K562 (cell line): ENCODE data around the gene CDR2L. TPM values are rescaled to one million over a fixed set of nuclear protein-coding genes. Genes with fewer than 3 reads are reported as not detected.

ENCODE experiments used
- C11orf30 ChIP-seq: fragments of 450-650 bp; IDR thresholded peaks from 2 replicates; pipeline ENCODE4 v1.6.1; 2016; ENCODE audit warnings: low read depth, mild to moderate bottlenecking
- ESRRB ChIP-seq: fragments of 250-450 bp; sonication (Bioruptor Pico); IDR thresholded peaks from 2 replicates; pipeline ENCODE4 v1.5.0; 2020; ENCODE audit warnings: mild to moderate bottlenecking, moderate library complexity, borderline replicate concordance
- GTF2B ChIP-seq: IDR thresholded peaks from 2 replicates; pipeline ENCODE4 v1.6.1; 2011; ENCODE audit not compliant: insufficient read length; ENCODE audit errors: extremely low read depth
- RAD51 ChIP-seq: fragments of 450-650 bp; IDR thresholded peaks from 2 replicates; pipeline ENCODE4 v1.7.1; 2016; ENCODE audit warnings: low read depth, mild to moderate bottlenecking, borderline replicate concordance
- ZNF124 ChIP-seq: sonication (generic); formaldehyde crosslinking; IDR thresholded peaks from 2 replicates; pipeline ENCODE4 v1.8.1; 2022; ENCODE audit warnings: missing genetic modification reagents
- polyA plus RNA-seq, 8 experiments: library from polyadenylated mRNA; depleted of rRNA in 4 of 8; stranded (reverse) in 5 of 8; unstranded in 3 of 8; fragments of >200 nt; fragmentation: Nextera tagmentation in 2 of 8; fragmentation: Illumina TruSeq in 1 of 8; extraction: Ambion mirVana in 2 of 8; extraction: Trizol in 1 of 8; gene quantifications; 2 replicates each; pipeline versions ENCODE4 v1.2.1 to v1.2.3, GENCODE V29; 2011 to 2014; ENCODE audit warnings: inconsistent platforms in 1 of 8, missing spikeins in 1 of 8
- total RNA-seq, 7 experiments: library from RNA; depleted of rRNA in 6 of 7; stranded (reverse); fragments of >200 nt in 6 of 7; fragmentation: Illumina TruSeq in 2 of 7; extraction: Trizol in 2 of 7; gene quantifications; 2 replicates each; pipeline versions ENCODE4 v1.2.1 to v1.2.3, GENCODE V29; 2011 to 2021; ENCODE audit warnings: low replicate concordance in 1 of 7
- TF ChIP-seq, protein P1 (sequence below): fragments of 200-600 bp; sonication (generic); IDR thresholded peaks from one replicate; pipeline ENCODE4 v1.6.1; 2012; ENCODE audit warnings: mild to moderate bottlenecking, low read depth, low read length, inconsistent platforms
- TF ChIP-seq, protein P2 (sequence below): fragments of 450-650 bp; IDR thresholded peaks from 2 replicates; pipeline ENCODE4 v1.6.1; 2017; ENCODE audit warnings: mild to moderate bottlenecking, moderate library complexity
- TF ChIP-seq, protein P3 (sequence below): sonication (generic); formaldehyde crosslinking; IDR thresholded peaks from 2 replicates; pipeline ENCODE4 v1.8.0; 2023; ENCODE audit warnings: mild to moderate bottlenecking, missing genetic modification reagents
- TF ChIP-seq, protein P4 (sequence below): sonication (generic); formaldehyde crosslinking; IDR thresholded peaks from 2 replicates; pipeline ENCODE4 v1.8.1; 2023; ENCODE audit warnings: mild to moderate bottlenecking, missing genetic modification reagents, moderate library complexity

CDR2L gene
- total and polyA plus RNA-seq, 9 of the 15 experiments (the other 6 are each of a cell fraction or from before 2014, with no cell fraction given), result 2.7 to 16.0 (median 7.3) TPM

DNA sequence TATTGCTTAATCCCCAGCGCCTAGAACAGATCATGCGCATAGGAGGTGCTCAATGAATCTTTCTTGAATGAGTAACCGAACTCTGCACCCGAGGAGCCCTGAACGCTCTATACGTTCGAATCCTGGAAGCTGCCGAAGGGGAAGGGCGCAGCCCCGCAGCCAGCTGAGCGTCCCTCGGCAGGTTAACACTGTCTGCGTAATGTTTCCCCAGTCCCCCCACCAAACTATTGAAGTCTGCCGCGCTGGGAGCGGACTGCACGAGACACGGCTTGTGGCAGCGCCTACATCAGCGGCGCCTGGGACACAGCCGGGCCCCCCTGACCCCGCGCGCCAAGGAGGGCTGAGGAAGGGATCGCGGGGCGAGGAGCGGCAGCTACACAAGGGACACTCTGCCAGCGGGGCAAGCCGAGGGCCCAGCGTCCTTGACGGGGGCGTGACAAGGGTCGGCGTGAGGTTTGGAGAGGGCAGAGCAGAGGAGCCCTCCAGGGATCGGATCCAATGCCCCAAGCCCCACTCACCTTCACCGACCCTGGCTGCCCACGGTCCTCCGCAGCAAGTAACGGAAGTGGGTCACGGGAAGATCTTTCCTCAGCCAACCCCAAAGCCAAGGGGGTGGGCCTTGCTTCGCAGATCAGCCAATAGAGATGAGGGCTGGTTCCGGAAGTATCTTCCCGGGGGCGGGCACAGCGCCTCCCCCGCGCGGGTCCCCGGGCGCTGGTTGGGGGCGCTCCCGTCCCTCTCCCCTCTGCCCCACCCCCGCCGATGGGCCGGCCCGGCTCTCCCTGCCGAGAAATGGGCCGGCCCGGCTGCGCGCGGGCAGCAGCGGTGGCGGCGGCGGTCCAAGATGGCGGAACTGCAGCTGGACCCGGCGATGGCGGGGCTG lies 59.2 kb downstream of the CDR2L start, which contains the start of the genes ATP5PD and KCTD2 (continued):
- TF ChIP-seq, protein P1, sequence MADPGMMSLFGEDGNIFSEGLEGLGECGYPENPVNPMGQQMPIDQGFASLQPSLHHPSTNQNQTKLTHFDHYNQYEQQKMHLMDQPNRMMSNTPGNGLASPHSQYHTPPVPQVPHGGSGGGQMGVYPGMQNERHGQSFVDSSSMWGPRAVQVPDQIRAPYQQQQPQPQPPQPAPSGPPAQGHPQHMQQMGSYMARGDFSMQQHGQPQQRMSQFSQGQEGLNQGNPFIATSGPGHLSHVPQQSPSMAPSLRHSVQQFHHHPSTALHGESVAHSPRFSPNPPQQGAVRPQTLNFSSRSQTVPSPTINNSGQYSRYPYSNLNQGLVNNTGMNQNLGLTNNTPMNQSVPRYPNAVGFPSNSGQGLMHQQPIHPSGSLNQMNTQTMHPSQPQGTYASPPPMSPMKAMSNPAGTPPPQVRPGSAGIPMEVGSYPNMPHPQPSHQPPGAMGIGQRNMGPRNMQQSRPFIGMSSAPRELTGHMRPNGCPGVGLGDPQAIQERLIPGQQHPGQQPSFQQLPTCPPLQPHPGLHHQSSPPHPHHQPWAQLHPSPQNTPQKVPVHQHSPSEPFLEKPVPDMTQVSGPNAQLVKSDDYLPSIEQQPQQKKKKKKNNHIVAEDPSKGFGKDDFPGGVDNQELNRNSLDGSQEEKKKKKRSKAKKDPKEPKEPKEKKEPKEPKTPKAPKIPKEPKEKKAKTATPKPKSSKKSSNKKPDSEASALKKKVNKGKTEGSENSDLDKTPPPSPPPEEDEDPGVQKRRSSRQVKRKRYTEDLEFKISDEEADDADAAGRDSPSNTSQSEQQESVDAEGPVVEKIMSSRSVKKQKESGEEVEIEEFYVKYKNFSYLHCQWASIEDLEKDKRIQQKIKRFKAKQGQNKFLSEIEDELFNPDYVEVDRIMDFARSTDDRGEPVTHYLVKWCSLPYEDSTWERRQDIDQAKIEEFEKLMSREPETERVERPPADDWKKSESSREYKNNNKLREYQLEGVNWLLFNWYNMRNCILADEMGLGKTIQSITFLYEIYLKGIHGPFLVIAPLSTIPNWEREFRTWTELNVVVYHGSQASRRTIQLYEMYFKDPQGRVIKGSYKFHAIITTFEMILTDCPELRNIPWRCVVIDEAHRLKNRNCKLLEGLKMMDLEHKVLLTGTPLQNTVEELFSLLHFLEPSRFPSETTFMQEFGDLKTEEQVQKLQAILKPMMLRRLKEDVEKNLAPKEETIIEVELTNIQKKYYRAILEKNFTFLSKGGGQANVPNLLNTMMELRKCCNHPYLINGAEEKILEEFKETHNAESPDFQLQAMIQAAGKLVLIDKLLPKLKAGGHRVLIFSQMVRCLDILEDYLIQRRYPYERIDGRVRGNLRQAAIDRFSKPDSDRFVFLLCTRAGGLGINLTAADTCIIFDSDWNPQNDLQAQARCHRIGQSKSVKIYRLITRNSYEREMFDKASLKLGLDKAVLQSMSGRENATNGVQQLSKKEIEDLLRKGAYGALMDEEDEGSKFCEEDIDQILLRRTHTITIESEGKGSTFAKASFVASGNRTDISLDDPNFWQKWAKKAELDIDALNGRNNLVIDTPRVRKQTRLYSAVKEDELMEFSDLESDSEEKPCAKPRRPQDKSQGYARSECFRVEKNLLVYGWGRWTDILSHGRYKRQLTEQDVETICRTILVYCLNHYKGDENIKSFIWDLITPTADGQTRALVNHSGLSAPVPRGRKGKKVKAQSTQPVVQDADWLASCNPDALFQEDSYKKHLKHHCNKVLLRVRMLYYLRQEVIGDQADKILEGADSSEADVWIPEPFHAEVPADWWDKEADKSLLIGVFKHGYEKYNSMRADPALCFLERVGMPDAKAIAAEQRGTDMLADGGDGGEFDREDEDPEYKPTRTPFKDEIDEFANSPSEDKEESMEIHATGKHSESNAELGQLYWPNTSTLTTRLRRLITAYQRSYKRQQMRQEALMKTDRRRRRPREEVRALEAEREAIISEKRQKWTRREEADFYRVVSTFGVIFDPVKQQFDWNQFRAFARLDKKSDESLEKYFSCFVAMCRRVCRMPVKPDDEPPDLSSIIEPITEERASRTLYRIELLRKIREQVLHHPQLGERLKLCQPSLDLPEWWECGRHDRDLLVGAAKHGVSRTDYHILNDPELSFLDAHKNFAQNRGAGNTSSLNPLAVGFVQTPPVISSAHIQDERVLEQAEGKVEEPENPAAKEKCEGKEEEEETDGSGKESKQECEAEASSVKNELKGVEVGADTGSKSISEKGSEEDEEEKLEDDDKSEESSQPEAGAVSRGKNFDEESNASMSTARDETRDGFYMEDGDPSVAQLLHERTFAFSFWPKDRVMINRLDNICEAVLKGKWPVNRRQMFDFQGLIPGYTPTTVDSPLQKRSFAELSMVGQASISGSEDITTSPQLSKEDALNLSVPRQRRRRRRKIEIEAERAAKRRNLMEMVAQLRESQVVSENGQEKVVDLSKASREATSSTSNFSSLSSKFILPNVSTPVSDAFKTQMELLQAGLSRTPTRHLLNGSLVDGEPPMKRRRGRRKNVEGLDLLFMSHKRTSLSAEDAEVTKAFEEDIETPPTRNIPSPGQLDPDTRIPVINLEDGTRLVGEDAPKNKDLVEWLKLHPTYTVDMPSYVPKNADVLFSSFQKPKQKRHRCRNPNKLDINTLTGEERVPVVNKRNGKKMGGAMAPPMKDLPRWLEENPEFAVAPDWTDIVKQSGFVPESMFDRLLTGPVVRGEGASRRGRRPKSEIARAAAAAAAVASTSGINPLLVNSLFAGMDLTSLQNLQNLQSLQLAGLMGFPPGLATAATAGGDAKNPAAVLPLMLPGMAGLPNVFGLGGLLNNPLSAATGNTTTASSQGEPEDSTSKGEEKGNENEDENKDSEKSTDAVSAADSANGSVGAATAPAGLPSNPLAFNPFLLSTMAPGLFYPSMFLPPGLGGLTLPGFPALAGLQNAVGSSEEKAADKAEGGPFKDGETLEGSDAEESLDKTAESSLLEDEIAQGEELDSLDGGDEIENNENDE, result no peak
- TF ChIP-seq, protein P2, sequence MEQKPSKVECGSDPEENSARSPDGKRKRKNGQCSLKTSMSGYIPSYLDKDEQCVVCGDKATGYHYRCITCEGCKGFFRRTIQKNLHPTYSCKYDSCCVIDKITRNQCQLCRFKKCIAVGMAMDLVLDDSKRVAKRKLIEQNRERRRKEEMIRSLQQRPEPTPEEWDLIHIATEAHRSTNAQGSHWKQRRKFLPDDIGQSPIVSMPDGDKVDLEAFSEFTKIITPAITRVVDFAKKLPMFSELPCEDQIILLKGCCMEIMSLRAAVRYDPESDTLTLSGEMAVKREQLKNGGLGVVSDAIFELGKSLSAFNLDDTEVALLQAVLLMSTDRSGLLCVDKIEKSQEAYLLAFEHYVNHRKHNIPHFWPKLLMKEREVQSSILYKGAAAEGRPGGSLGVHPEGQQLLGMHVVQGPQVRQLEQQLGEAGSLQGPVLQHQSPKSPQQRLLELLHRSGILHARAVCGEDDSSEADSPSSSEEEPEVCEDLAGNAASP, result no peak
- TF ChIP-seq, protein P3, sequence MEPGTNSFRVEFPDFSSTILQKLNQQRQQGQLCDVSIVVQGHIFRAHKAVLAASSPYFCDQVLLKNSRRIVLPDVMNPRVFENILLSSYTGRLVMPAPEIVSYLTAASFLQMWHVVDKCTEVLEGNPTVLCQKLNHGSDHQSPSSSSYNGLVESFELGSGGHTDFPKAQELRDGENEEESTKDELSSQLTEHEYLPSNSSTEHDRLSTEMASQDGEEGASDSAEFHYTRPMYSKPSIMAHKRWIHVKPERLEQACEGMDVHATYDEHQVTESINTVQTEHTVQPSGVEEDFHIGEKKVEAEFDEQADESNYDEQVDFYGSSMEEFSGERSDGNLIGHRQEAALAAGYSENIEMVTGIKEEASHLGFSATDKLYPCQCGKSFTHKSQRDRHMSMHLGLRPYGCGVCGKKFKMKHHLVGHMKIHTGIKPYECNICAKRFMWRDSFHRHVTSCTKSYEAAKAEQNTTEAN (CRISPR knock-in tag), result peak; percentile 61; the same call in 1 of the 2 replicates
- TF ChIP-seq, protein P4, sequence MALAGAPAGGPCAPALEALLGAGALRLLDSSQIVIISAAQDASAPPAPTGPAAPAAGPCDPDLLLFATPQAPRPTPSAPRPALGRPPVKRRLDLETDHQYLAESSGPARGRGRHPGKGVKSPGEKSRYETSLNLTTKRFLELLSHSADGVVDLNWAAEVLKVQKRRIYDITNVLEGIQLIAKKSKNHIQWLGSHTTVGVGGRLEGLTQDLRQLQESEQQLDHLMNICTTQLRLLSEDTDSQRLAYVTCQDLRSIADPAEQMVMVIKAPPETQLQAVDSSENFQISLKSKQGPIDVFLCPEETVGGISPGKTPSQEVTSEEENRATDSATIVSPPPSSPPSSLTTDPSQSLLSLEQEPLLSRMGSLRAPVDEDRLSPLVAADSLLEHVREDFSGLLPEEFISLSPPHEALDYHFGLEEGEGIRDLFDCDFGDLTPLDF (CRISPR knock-in tag), result peak; percentile 69
- no peak for TF ChIP-seq GTF2B
- no peak for TF ChIP-seq ESRRB (CRISPR knock-in tag)
- TF ChIP-seq C11orf30, result peak; percentile 89
- no peak for TF ChIP-seq RAD51
- TF ChIP-seq ZNF124 (CRISPR knock-in tag), result no peak
